Endothelial cell of umbilical vein (primary cell): ENCODE measurements around the gene TSFM.

Experiments
- CTCF ChIP-seq, 2 donors: IDR thresholded peaks; 1 replicate in 1 of 2; 2 replicates in 1 of 2; pipeline ENCODE4 v1.5.1; 2011; ENCODE audit warnings: low read length in 2 of 2, mild to moderate bottlenecking in 2 of 2, moderate library complexity in 2 of 2, control low read depth in 1 of 2, inconsistent platforms in 1 of 2, low read depth in 1 of 2; ENCODE audit not compliant: insufficient read depth in 1 of 2; ENCODE audit errors: extremely low read depth in 1 of 2
- MAX ChIP-seq: IDR thresholded peaks from 2 replicates; pipeline ENCODE4 v1.6.1; 2011; ENCODE audit not compliant: insufficient read depth, insufficient read length

DNA sequence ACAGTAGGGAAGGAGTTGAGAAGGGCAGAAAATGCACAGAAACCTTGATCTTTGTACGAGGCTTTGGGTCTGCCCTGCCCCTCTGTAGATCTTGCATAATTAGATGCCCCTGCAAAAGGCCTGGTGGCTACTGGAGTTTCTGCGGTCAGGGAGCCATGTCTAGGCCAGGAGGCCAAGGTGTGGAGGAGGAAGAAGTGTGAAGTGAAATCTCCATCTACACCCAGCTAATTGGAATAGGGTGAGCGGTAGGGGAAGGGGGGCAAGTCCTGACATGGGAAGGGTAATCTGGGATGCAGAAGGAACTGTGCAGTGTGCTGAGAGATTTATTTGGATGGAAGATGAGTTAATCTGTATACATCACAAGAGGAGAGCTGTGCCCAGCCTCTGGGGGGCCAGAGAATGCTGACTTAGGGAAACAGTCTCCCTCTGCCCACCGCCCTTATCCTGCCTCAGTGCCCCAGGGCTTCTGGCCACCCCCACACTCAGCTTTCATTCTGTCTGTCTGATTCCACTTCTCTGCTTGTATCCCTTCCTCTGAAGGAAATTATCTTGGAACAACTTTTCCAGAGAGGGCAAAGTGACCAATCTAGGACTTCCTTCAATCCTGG, 21.1 kb upstream of the TSFM start:
- TF ChIP-seq CTCF (IDR thresholded peaks at IDR 0.05; ENCODE audit: extremely low read depth in 1 of 2, insufficient read depth in 1 of 2, low read depth in 1 of 2, low read length in 2 of 2) = no peak
- TF ChIP-seq MAX = no peak
